ENCODE results near the gene WWC1.
"Not testable (repeated sequence)": the region's sequence is repeated elsewhere in the genome, so short reads cannot be mapped to it uniquely, and the experiment has no call there.

The WWC1 gene

DNA sequence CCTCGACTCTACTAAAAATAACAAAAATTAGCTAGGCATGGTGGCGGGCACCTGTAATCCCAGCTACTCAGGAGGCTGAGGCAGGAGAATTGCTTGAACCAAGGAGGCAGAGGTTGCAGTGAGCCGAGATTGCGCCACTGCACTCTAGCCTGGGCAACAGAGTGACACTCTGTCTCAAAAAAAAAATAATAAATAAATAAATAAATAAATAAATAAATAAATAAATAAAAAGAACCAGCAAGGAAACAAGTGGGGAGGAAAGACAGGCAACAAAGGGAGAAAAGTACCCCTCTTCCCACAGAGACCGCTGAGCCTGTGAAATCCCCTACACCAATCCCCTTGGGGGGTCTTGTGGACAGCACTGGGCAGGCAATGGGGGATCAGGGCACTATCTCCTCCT is 4.6 kb upstream of the WWC1 start:
- DNase-seq: not testable (repeated sequence)

DNA sequence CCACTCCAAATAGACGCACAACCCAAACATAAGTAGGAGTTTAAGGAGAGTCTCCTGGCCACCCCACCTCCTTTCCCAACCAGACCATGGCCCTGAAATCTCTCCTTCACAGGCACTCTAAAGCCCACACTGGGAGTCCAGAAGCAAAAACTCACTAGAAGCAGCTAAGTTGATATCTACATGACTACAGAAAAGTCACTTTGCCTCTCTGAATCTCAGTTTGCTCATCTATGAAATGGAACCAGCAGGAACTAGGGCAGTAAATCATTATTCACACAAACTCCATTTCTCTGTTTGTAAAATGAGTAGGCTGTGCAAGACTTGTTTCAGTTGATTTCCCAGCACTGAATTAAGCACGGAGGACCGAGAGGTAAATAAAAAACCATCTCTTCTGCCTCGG is 4.1 kb upstream of the WWC1 start:
- DNase-seq: no peak

DNA sequence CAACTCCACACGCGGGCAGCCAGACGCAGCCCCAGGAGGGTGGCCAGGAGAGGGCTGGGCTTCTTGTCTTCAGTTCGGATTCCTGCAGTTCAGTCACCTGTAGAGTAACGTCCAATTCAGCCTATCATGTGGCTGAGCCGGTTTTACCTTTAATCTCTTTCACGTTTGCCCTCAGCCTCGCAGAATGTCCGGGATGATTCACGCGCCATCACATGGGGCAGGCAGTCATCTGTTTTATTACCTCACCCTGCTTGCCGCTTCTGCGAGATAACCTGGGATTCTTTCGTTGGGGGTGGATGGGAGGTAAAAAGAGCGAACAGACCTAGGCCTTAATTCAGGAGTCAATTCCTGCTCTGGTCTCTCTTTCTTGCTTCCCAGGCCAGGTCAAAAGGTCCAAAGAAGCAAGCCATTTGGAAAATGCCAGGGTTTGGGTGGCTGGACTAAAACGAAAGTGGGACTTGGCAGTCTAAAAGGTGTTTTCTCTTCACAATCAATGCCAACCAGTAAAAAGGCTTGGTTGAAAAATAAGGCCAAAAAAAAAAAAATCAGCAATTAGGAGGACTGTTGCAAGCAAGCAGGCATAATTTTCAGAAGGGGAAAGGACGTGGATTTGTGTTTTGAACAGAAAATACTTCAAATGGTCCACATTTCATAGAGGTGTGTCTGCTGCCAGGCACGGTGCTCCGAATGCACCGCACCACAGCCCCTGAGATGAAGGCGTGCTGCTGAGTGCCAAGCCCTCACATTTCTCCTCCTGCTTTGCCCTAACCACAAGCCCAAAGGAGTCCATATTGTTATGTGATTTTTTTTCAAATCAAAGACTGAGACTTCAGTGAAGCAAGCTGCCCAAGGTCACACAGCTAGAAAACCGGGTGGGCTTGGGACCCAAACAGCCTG is 2.8 kb upstream of the WWC1 start:
- DNase-seq: no peak

DNA sequence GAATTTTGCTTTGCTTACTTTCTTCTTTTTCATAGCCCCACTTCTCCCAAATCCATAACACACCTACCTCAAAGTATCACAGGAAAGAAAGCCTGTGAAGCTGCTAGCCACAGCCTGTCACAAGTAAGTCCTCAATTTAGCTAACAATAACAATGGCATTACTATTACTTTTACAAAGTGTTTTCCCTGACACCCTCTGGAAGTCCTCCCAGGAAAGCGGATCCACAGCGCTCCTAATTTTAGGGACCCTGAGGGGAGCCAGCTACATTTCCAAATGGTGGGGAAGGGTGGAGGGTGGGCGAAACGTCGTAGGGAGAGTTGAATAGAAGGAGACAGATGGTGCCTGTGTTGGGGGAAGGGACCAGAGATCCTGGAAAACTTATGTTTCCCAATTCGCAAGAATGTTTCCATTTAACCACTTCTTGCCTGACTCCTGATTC is 523 bp upstream of the WWC1 start:
- DNase-seq: no peak

DNA sequence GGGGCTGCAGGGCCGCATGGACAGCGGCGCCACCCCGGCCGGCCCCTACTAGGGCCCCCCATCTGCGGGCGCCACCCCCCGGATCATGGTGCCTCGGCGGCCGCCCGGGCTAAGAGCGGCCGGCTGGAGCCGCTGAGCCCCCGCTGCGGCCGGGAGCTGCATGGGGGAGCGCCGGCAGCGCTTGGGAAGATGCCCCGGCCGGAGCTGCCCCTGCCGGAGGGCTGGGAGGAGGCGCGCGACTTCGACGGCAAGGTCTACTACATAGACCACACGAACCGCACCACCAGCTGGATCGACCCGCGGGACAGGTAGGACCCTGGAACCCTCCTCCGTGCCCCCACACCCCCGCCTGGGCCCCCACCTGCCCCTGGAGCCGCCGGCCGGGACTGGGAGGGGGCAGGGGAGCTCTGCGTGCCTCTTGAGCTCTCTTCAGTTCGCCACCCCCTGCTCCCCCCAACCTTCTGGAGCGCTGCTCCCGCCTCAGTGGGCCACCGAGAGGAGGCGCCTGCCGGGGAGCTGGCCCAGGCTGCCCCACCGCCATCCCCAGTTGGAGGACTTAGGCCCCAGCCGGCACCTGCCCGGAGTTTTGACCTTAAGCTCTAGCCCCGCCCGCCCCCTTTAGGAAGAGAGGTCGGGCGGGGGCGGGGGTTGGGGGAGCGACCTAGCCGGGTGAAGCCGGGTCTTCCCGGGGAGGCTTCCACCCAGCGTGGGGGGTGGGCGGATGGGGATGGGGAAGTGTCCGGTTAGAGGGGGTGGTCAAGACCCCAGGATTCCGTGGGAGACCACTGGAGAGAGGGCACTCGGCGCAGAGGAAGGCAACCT is 730 bp downstream of the WWC1 start:
- no peak for DNase-seq

DNA sequence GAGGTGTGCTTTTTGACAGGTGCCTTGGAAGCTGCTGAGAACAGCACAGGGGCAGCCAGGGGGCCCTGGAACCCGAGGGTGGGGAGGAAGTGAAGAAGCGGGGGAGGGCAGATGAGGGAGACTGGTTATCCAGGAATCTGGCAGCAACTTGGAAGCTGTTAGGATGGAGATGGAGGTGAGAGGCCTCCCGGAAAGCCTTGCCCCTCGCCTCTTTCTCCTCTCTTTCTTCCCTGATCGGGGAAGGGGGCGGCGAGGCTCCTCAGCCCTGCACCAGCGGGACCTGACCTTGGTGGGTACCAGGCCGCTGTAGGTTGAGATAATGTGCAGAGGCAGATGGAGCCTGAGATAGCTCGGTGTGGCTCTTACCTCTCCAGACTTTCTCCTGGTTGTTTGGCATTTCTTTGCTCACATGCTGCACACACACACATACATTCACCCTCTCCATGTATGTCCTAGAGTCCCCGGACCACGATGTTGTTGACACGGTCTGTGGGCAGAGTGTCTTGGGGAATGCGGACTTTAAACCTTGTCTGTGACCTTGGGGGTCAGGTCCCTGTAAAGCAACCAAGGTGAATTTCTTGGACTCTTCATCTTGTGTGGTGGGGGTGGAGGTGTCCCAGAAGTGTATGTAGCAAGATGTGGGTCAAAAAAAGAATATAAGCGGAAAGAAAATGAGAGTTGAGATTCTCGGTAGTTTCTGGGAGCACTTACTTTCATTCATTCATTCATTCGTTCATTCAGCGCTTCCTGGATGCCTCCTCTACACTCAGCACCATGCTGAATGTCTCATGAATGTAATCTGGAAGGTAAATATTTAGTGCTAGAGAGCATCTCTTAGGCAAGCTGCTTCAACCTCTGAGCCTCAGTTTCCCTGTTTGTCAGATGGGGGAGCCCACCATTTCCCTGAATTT is 1.6 kb downstream of the WWC1 start:
- no peak for DNase-seq

DNA sequence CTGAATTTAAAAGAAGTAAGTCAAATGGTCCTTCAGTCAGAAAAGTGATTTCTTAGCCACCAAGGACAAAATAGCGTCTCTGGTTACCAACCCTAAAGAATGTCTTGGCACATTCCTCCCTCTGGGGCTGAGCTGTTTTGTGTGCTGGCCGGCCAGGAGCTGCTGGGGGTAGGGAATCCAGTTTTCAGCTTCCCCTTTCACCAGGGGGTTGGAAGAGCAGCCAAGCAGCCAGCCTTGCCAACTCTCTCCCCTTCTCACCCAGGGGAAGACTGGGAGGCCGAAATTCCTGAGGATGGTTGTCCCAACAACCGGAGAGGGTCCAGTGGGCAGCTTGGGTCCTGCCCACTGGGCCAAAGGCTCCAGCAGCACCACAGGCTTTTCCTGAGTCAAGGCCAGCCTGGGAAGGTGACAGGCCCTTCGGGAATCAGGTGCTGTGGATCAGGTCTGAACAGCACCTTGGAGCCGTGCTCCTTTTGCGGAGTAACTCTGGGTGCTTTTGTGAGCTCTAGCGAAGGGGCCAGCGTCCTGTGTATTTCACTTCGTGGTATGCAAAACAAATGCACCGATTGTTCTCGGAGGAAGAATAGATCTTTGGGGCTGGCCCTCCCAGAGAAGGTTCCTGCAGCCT is 4.2 kb downstream of the WWC1 start:
- no peak for DNase-seq

DNA sequence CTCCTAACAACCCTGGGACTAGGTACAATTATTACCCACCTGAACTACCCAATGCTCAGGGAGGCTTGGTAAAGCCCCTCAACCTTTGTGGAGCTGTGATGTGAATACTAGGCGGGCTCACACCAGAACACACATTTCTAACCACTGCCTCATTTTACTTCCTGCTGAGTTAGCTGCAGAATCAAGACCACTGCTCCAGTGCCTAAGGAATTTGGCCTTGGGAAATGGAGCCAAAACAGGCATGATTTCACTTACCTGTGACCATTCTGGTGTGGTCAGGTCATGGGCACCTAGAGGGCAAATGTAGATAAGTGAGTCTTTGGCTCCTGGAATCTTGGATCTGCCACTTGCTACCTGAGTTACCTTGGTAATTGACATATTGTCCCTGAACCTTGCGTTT is 5.2 kb downstream of the WWC1 start:
- no peak for DNase-seq

DNA sequence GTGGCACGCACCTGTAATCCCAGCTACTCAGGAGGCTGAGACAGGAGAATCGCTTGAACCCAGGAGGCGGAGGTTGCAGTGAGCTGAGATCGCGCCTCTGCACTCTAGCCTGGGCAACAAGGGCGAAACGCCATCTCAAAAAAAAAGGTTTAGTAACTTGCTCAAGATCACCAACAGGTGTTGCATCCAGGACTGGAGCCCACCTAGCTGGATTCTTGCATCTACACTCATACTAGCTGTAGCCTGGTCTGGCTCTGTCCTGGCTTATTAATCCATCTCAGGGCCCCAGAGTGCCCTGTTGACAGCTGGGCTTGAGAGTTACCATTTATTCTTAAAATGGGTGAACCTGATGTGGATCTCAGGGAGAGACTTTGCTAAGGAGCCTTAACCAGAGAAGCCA is 7.5 kb downstream of the WWC1 start:
- DNase-seq: no peak

DNA sequence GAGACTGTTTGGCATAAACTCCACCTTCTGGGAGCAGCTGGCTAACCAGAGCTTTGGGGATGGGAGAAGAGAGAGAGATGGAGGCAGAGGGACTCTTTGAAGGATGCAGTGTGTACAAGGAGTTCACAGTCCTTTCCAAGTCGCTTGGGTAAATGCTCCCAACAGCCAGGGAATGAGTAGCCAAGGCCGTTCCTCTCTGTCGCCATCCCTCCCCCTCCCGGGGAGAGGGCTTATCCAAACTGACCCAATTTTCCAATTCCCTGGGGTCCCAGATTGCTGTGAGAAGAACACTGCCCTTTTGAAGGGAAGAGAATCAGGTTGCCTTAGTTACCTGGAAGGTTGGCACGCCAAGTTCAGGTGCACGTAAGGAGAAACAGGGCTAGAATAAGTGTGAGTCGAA is 7.9 kb downstream of the WWC1 start:
- DNase-seq: no peak

DNA sequence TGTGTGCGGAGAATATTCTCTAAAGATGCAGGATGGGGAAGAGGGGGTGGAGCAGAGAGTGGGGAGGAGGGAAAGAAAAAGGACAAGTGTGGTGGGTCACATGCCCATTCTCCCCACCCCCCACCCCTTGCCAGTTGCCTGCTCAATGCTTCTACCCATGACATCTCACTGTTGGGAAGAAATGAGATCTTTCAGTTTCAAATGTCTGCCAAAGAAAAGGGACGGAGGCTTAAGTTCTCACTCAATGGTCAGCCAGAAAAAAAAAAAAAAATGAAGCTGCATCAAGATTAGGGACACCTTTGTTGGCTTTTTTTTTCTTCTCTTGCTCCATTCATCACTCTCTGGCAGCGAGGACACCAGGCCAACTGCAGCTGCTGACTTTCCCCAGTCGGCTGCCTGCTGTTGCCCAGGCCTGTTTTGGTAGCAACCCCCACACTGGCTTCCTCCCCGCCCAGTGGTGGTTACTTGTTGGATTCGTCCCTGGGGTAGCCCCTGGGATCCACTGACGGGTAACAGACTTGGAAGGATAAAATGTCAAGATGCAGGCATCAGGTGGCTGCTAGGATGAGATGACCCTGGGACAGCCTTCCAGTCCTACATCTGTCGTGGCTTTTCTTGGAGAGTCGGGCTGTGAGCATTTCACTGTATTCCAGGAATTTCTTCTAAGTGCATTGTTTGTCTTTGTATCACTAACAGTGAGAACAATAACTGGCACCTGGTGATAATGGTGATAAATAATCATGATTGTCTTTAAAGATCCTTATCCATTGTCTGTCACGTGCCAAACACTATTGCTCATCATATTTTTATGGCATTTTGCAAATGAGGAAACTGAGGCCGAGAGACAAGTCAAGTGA is 9.1 kb downstream of the WWC1 start:
- no peak for DNase-seq

DNA sequence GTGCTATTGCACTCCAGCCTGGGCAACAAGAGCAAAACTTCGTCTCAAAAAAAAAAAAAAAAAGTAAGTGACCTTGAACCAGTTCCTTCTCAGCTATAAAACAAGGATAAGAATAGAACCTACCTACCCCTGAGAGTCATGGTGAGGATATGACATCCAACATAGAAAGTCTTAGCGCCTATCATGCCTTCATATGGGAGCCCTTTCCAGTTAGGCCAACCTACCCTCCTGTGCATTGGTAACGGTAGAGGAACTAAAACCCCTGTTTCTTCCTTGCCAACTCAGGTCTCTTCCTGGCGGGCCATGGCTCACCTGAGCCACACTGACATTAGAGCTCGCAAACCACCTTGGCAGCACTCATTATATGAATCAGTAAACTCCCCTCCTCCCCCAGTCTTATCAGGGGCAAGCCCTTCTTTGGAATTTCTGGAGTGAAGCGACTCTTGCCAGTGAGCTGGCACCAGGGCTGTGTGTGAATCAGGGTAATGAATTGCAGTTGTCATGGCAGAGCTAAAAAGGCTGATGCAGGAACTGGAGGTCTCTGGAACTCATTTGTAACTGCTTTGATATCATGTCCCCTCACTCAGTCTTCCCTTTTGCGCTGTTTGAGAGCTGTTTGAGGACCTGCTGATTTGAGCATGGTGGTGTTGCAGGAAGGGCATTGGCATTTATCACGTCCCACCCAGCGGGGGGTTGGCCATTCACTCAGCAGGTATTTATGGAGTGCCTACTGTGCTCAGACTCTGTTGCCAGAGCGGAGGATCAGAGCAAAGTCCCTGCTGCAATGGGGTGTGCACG is 10.3 kb downstream of the WWC1 start:
- DNase-seq: no peak

DNA sequence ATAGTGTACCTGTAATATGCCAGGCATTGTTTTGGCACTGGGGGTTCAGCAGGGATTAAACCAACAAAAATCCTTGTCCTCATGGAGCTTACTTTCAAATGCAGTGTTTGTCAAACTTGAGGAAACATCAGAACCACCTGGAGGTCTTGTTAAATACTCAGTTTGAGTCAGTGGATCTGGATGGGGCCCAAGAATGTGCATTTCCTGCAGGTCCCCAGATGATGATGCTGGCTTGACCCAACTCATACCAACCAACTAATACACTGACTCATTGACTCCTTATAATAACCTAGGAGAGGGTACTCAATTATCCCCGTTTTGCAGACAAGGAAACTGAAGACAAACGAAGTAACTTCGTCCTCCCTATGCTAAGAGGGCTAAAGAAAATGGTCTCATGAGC is 11.3 kb downstream of the WWC1 start:
- no peak for DNase-seq

DNA sequence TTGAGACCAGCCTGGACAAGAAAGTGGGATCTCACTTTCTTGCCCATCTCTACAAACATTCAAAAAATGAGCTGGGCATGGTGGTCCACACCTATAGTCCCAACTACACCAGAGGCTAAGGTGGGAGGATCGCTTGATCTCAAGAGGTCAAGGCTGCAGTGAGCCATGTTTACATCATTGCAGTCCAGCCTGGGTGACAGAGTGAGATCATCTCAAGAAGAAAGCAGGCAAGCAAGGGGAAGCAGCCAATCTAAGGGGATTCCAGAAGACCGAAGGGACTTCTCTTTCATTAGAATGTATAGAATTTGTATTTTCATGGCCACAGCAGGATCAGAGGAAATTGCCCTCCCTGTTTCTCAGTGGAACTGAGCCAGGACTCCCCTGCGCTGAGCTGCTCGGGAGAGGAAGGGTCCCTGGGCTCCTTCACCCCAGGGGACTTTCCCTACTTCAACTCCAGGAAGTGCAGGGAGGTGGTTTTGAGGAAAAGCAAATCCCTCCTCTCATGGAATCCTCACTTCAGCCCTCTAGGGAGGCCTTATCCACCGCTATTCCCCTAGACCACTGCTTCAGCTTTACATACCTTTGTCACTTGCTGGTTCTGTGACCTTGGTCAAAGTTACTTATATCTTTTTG is 12.1 kb downstream of the WWC1 start:
- no peak for DNase-seq

DNA sequence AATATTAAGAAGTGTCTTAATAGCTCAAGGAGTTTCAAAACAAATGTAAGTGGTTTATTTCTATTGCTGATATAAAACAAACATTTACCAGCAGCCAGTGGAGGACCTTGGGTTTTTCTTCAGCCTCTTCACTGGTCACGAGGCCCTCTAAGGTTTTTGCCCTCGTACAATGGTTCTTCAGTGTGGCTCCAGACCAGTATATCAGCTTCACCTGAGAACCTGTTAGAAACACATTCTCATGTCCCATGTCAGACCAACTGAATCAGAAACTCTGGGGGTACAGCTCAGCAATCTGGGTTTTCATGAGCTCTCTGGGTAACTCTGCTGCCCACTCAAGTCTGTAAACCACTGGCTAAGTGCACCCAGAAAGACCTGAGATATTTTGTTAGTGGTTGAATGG is 12.9 kb downstream of the WWC1 start:
- no peak for DNase-seq

DNA sequence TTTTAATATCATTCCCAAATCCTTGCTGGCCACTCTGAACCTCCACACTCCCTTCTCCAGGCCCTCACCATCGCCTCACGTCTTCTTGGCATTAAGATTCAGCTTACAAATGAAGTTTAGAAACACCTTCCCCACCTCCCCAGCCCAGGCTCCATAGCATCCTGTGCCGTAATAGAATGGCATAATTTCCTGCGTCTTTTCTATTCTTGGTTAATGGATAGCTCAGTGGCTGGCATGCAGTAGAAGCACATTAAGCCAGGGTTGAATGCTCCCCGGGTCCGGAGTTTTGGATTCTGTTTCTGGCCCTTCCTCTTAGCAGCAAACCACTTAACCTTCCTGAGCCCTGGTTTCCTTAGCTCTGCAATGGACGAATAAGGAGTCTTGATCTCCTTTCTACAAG is 13.8 kb downstream of the WWC1 start:
- DNase-seq: no peak

DNA sequence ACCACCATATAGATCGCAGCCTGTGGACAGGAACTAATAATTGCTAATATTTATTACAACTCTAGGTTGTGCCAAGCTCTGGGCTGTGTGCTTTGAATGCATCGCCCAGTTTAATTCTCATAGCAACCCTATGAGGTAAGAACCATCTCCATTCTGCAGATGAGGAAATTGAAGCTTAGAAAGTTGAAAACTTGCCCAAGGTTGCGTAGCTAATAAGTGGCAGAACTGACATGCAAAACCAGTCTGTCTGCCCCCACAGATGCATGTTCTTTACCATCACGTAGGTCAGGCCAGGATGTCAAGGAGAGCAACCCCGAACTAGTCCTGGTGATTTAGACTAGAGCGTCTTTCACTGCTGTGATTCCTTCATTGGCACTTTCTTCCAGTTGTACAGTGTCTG is 15.6 kb downstream of the WWC1 start:
- DNase-seq: no peak

DNA sequence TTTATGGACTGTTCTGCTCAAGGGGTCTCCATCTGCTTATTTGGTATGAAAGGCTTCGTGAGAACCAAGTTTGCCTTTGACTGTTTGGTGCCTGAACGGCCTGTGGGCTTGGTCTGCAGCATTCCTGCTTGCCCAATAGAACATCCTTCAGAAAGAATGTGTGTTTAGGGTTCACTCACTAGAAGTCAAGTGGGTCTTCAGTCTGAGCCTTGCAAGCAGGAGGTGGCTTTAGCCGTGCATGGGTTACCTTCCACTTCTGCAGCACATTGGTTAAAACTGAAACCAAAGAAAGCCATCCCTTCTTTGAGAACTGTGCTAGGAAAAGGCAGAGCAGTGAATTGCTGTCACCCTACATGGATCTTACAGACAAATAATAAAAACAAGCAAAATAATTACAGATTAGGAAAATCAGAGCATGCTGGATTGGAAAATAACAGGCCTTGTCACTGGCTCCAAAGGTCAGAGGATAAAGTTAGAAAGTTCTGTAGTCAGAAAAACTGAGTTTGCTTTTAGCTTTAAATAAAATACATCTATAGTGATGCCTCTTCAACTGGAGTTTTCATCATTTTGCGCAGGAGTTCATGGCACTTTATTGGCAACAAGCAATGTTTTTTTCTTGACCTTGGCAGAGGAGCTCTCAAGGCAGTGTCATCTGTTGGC is 16.6 kb downstream of the WWC1 start:
- DNase-seq: no peak

DNA sequence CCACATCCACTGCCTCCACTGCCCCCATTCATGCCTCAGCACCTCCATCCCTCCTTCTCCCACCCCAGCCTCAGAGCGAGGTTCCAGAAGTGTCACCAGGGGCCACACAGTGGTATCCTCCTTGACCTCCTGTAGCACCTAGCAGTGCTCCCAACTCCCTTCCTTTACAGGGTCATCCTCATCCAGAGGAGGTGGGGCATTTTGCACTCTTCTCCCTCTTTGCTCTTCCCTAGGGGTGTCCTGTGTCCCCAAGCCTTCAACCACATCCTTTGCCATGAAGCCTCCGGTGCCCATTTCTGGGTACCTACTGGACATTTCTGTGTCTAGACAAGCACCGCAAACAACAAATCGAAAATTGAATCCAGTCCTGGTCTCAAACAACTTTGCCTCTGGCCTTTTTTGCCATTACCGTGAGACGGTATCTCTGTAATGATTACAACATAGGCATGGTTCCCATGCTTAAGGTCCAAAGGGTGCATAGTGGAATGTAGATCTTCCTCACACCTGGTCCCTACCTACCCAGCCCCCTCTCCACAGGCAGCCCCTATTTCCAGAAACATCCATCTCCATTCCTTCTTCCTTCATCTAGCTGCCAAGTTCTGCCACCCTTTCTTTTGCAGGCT is 17.6 kb downstream of the WWC1 start:
- DNase-seq: no peak
